ENCODE measurements around the gene KCNMA1.

The KCNMA1 gene

GRCh38 chr10:76902949-76903348 lies 734.7 kb downstream of the KCNMA1 start:
- DNase-seq: no peak

DNA sequence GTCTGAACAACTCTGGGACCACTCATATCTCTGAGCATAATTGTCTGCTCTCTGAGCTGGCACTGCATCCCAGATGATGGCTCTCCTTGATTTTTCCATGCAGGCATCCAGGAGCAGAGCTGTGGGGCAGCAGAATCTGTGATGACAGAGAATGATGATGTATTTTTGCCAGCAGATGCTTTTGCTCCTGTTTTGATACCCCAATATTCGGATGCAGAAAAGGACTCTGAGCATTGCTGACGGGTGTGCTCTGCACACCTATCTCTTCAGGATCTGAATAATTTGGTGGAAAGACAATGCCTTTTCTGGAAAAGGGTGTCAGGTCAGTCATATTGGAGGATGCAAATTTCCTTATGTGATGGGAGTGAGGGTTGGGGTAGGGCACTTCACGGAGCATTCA lies 735.9 kb downstream of the KCNMA1 start:
- no peak for DNase-seq

DNA sequence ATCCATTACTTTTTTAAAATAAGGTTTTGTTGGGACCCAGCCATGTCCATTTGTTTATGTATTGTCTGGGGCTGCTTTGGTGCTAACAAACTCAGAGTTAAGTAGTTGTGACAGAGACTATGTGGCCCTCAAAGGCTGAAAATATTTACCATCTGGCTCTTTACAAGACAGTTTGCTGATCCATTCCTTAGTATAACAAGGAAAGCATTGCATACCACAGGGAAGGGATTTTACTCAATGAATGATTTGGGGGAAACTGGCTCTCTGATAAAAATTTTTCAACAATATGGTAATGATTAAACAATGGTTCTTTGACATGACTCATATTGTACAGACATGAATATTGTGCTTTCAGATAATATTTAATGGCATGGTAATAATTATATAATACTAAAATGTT lies 738.1 kb downstream of the KCNMA1 start:
- DNase-seq: no peak

GRCh38 chr10:76892766-76893479 lies 744.7 kb downstream of the KCNMA1 start:
- DNase-seq: no peak

DNA sequence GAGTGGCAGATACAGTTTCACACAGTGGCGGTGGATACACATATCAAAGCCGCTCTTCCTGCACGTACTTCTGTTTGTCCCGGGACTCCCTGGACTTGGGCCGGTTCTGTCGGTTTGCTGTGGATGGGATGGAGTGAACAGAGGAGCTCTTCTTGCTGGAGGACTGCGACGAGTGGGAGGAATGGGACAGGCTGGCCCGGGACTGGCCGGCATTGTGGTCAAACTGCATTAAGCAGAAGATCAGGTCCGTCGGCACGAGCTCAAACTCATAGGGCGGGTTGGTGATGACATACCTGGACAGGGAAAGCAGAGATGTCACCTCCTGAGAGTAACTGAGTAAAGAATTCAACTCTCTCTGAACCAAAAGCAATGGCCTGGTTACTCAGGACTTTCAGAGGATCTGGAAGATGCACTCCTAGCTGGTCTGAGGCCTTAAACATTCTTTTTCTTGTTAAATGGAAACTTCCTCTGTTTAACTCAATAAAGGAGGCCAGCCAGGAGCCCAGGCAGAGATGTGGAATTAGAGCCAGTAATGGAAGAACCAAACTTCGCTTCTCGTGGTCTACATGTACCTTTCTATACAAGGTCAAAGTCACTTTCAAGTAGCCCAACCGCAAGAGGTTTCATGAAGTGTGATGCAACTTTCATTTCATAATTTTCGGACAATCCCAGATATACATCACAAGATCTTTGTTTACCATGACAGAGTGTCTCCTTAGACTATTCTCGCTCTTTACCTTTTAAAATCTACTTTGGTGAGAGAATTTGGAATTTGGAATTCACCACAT lies 750.2 kb downstream of the KCNMA1 start:
- DNase-seq: no peak

DNA sequence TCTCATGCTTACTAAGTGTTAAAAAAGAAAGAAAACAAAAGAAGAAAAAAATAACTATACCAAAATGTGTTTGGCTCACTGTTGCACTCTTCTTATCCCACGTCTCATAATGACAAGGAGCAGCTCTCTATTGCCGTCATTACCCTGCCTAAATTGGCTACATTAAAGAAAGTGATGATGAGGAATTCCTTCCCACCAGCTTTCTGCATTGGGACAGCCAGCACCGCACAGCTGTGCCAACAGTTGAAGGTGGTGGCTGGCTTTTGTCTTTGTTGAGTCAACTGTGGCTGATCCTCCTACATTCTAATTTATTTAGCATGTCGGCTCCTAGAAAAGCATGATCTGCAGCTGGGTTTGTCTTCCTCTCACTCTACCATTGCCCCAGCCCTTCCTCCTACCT lies 751.8 kb downstream of the KCNMA1 start:
- DNase-seq: no peak

GRCh38 chr10:76884673-76885275 lies 752.8 kb downstream of the KCNMA1 start:
- DNase-seq: no peak

DNA sequence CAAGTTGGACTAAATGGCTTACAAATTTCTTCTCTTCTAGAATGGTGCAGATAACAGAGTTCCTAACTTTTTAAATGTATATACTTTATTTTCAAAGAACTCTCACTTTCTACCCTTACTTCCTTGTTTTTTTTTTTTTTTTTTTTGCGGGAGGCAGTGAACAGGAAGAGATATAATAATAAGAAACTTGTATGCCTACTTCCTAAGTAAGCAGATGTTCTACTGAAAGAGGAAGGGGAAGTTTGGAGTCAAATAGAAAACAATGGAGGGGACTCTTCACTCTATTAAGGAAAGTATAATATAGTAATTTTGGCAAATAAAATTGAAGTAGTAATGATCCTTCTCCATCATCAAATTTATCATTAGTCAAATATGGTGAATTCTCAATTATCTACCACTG lies 754.0 kb downstream of the KCNMA1 start:
- DNase-seq: no peak

GRCh38 chr10:76882796-76883195 lies 754.8 kb downstream of the KCNMA1 start:
- DNase-seq: no peak

DNA sequence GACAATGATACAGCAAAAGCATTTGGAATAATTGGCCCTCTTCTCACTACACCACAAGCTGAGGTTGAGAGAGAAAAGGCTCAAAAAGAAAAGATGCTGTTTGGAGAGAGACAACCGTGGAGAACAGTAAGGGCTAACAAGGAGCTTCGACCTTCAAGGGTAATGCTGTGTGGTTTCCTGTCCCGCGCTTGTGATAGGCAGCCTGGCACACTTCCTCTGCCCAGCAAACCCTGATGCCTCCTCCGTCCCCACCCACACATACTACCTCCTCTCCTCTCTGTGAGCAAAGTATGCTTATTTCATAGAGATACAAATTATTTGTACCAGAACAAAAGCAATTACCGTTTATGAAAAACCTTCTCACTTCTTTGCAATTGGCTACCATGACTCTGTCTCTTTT lies 755.4 kb downstream of the KCNMA1 start:
- no peak for DNase-seq

- DNase-seq: no peak
These were observed 756.0 kb downstream of the KCNMA1 start for GRCh38 chr10:76881477-76882220.

- DNase-seq: no peak
These were observed 756.7 kb downstream of the KCNMA1 start for GRCh38 chr10:76880931-76881330.

DNA sequence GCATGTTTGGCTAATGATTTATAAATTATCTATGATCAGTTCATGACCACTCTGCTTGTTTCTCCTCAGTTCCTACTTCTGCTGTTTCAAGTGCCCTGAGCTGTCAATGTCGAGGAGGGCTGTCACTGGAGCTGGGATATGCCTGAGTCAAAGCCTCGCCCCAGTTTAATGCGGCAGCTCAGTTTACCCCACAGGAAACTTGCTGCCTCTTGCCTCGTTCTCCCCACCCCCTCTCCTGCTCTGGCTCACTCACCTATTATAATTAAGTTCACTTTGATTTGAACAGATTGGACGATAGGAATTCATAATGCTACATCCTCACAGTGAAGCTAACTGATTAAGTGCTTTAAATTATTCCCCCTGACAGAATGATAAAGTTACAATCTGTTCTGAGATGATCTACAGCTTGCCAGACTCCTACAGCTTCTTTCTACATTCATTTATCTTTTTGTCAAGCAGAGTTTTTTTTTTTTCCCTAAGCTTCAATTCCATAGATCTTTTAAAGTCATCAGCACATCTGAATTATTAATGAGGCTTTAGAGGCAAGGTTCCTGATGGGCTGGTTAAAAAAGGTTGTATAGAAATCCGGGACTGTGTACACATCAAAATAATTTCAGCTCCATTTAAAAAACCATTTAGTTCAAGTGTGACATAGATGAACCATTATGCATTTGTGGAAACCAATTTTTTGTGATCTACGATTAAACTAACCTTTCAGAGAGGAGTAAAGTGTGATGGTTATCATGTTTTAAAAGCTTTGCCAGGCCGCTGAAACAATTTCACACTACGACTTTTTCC lies 758.3 kb downstream of the KCNMA1 start:
- no peak for DNase-seq

DNA sequence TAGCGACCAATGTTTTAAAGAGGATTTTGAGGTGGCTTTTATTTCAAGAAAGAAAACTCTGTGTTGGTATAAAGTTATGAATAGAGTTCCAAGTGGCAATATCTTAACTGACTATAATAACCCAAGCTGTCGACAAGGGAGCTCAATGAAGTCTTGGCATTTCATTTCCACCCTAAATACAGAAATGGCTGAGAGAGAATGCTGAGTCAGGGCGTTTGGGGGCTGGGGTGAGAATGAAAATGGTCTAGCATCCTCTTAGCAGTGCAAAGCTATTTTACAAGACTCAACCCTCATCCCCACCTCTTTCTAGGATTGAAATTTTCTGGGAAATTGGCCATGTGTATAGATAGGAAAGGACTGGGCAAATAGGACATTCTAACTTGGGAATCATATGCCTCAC lies 759.1 kb downstream of the KCNMA1 start:
- no peak for DNase-seq

DNA sequence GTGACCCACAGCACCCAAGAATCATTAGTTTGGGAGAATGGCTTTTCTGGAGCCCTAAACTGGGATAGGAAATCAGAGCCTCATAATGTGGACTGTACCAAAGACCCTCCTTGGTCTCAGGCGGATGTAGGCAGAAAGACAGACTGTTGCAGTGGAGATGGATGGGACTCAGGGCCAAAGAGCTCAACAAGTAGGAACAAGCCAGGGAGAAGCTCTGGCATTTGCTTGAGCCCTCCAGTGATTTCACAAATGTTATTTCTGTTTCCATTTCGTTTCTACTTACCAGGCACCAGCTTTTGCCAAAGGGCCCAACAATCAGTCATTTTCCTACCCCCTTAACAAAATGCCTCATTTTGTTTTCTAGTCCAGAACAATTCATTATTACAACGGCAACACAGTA lies 762.7 kb downstream of the KCNMA1 start:
- no peak for DNase-seq

DNA sequence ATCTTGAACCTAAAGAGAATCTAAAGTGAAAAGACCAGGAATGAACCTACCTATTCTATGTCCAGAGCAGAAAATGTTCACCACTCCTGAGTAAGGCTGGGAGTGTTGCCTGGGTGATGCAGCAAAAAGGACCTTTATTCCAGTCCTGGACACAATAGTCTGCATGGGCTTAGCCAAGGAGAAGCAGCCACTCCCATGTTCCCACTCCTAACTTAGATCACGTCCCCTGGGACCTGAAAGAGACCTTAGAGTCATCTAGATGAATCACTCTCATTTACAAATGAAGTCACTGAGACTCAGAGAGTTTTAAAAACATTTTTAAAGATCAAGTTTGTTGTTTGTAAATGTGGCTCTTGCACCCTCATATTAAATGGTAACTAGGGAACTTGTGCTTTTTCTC lies 763.4 kb downstream of the KCNMA1 start:
- DNase-seq: no peak

- no peak for DNase-seq
These were observed 765.8 kb downstream of the KCNMA1 start for GRCh38 chr10:76871697-76872295.

DNA sequence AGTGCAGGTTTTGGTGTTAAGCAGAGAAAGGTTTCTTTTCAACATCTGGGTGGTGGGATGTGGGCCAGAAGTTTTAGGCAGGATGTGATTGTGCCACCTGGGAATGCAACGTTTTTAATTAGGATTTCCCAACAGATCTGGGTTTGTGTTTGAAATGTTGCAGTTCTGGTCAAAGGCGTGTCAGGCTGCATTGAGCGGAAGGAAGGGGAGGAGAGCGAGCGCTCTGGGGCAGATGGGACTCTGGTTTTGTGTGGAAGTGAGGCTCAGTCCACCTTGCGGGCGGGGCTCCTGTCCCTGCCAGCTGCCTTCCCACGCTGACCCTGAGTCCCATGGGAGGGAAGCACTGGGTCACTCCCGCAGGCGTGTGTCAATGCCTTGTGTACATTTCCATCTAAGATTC lies 767.7 kb downstream of the KCNMA1 start:
- DNase-seq: no peak

- DNase-seq: no peak
These were observed 769.3 kb downstream of the KCNMA1 start for GRCh38 chr10:76868098-76868977.

- DNase-seq: no peak
These were observed 770.6 kb downstream of the KCNMA1 start for GRCh38 chr10:76866841-76867586.

Measured in stimulated activated CD8-positive, alpha-beta memory T cell treated with anti-CD3 and anti-CD28 coated beads, Interleukin-4, amount 100 ng/mL, for 48 hours (primary cell).